Spleen (tissue), 11 donors: Measurements from ENCODE around the gene PPP1R37. TPM values are rescaled to one million over a fixed set of nuclear protein-coding genes. Genes with fewer than 3 reads are reported as not detected.

ENCODE experiments used
- DNase-seq: peaks from one replicate; pipeline ENCODE4 v3.0.0-alpha.2; 2020
- H3K27ac ChIP-seq, 8 donors: fragments of 200-600 bp; sonication (generic) in 7 of 8; 1 replicate in 4 of 8; 2 replicates in 4 of 8; pipeline versions ENCODE4 v1.5.0 to v1.8.0; 2016 to 2021; ENCODE audit warnings: inconsistent platforms in 4 of 8, mild to moderate bottlenecking in 4 of 8, moderate library complexity in 1 of 8
- H3K27me3 ChIP-seq, 7 donors: fragments of 200-600 bp; sonication (generic) in 6 of 7; replicated peaks in 1 of 7; 1 replicate in 4 of 7; 2 replicates in 3 of 7; pipeline versions ENCODE4 v1.5.0 to v1.8.0; 2016 to 2021; ENCODE audit warnings: inconsistent platforms in 3 of 7, mild to moderate bottlenecking in 1 of 7
- H3K36me3 ChIP-seq, 6 donors: fragments of 200-600 bp; sonication (generic) in 5 of 6; 1 replicate in 4 of 6; 2 replicates in 2 of 6; pipeline versions ENCODE4 v1.5.0 to v1.8.0; 2016 to 2021; ENCODE audit warnings: inconsistent platforms in 2 of 6
- H3K4me1 ChIP-seq, 6 donors: fragments of 200-600 bp; sonication (generic) in 5 of 6; 1 replicate in 3 of 6; 2 replicates in 3 of 6; pipeline versions ENCODE4 v1.5.0 to v1.8.0; 2016 to 2021; ENCODE audit warnings: inconsistent platforms in 3 of 6
- H3K4me3 ChIP-seq, 8 donors: fragments of 200-600 bp; sonication (generic) in 7 of 8; 1 replicate in 4 of 8; 2 replicates in 4 of 8; pipeline versions ENCODE4 v1.5.0 to v1.8.0; 2016 to 2021; ENCODE audit warnings: inconsistent platforms in 4 of 8, mild to moderate bottlenecking in 4 of 8, moderate library complexity in 2 of 8
- H3K9me3 ChIP-seq, 8 donors: fragments of 200-600 bp; sonication (generic) in 7 of 8; 1 replicate in 4 of 8; 2 replicates in 4 of 8; pipeline versions ENCODE4 v1.5.0 to v1.8.0; 2016 to 2021; ENCODE audit warnings: inconsistent platforms in 4 of 8
- CTCF ChIP-seq, 11 experiments: fragments of 200-600 bp in 7 of 11; fragments of 450-650 bp in 4 of 11; sonication (generic) in 4 of 11; IDR thresholded peaks in 8 of 11; conservative IDR thresholded peaks in 3 of 11; 1 replicate in 7 of 11; 2 replicates in 4 of 11; pipeline versions ENCODE4 v1.4.0 to v1.8.0; 2016 to 2021; ENCODE audit warnings: antibody characterized with exemption in 11 of 11, inconsistent platforms in 4 of 11, mild to moderate bottlenecking in 1 of 11
- POLR2A ChIP-seq, 3 donors: fragments of 450-650 bp; IDR thresholded peaks; one replicate each; pipeline ENCODE4 v1.5.1; 2017; ENCODE audit warnings: antibody characterized with exemption in 3 of 3, mild to moderate bottlenecking in 1 of 3
- POLR2AphosphoS5 ChIP-seq, 3 donors: sonication (generic); formaldehyde crosslinking; IDR thresholded peaks; one replicate each; pipeline ENCODE4 v1.5.1; 2017; ENCODE audit warnings: antibody characterized with exemption in 3 of 3
- WGBS, 5 donors: extraction: QIAGEN DNeasy Blood & Tissue Kit in 3 of 5; methylation state at CpG; one replicate each; pipeline versions ENCODE4 v1.1.5 to v1.1.7; 2013 to 2018; 5-methylcytosine and 5-hydroxymethylcytosine counted together
- intact Hi-C: fragments of 100-400 bp; cut with DNase I; formaldehyde crosslinking; loops from one replicate; pipeline ENCODE4 v1.15.0; 2023; ENCODE audit warnings: low total_unique reads
- polyA plus RNA-seq, 3 donors: library from polyadenylated mRNA; stranded (reverse); fragments of 200-250 nt; gene quantifications; one replicate each; pipeline ENCODE4 v1.2.1, GENCODE V29; 2013
- total RNA-seq, 7 donors: library from RNA; depleted of rRNA in 3 of 7; stranded (reverse); fragments of >200 nt in 3 of 7; fragmentation: NEBNext Ultra II Directional in 4 of 7; extraction: Animal tissue kit (Norgen Biotek cat#: 25700) in 4 of 7; gene quantifications; one replicate each; pipeline versions ENCODE4 v1.1.0 to v1.2.1, GENCODE V29; 2016 to 2021
- donor health status: healthy with polysubstance abuse.
- donor health status: DM: no; HTN: no; CAD: no; lungs with moderate emphysema.
- donor health status: DM: no; HTN: no; CAD: no.
- donor health status: Bipolar disorder and iron deficiency.
- donor health status: healthy.
- donor health status: DM: no; HTN: no; CAD: no.
- donor health status: DM: yes; HTN: yes; CAD: no.

PPP1R37 gene
- total and polyA plus RNA-seq, 10 donors, result 14.3 to 36.7 (median 20.0) TPM

- H3K27me3 ChIP-seq, result peaks cover 0 to 76% (median 17%) of the 10 kb centered on the region in 7 donors
- no peaks in the 10 kb centered on the region for H3K9me3 ChIP-seq
- intact Hi-C loops, result no loop called here
- no peak overlapping the region for H3K27ac ChIP-seq
- 75 to 89% (median 82%) methylated on average over 10 to 12 of the region's 12 CpGs for WGBS, 5 donors
- TF ChIP-seq CTCF (IDR thresholded peaks at IDR 0.05 in 8 of 11, conservative IDR thresholded peaks at IDR 0.05 in 3 of 11) (no peak), POLR2A (IDR thresholded peaks at IDR 0.05) (no peak), POLR2AphosphoS5 (IDR thresholded peaks at IDR 0.05) (peak in 1 of 3 donors; percentile 43)
- DNase-seq, result no peak
- peaks cover 4 to 13% (median 9%) of the 10 kb centered on the region in 6 donors for H3K4me1 ChIP-seq
- no peak overlapping the region for H3K4me3 ChIP-seq
- no peaks in the 10 kb centered on the region for H3K36me3 ChIP-seq
These were observed 66.4 kb downstream of the PPP1R37 start for GRCh38 chr19:45159210-45159970.

GRCh38 chr19:45159971-45160324 is 67.0 kb downstream of the PPP1R37 start:
- Histone ChIP-seq H3K4me3 (no peak overlapping the region), H3K27ac (no peak overlapping the region), H3K27me3 (peaks cover 0 to 71% (median 17%) of the 10 kb centered on the region in 7 donors), H3K4me1 (peaks cover 9 to 16% (median 12%) of the 10 kb centered on the region in 6 donors), H3K36me3 (no peaks in the 10 kb centered on the region), H3K9me3 (no peaks in the 10 kb centered on the region)
- no peak for DNase-seq
- intact Hi-C loops, result no loop called here
- 76 to 89% (median 81%) methylated on average over 9 to 10 of the region's 10 CpGs for WGBS, 5 donors
- TF ChIP-seq CTCF (IDR thresholded peaks at IDR 0.05 in 8 of 11, conservative IDR thresholded peaks at IDR 0.05 in 3 of 11) (no peak), POLR2AphosphoS5 (IDR thresholded peaks at IDR 0.05) (peak in 1 of 3 donors; percentile 5)

- Histone ChIP-seq H3K27me3 (peaks cover 0 to 59% (median 17%) of the 10 kb centered on the region in 7 donors), H3K4me3 (no peak within 1 kb of the TSS), H3K9me3 (no peaks in the 10 kb centered on the region), H3K4me1 (peaks cover 11 to 28% (median 19%) of the 10 kb centered on the region in 6 donors), H3K36me3 (no peaks in the 10 kb centered on the region), H3K27ac (no peak within 1 kb of the TSS)
- TF ChIP-seq POLR2AphosphoS5 (IDR thresholded peaks at IDR 0.05), result peak in 1 of 3 donors; percentile 30
- no peak for TF ChIP-seq CTCF (IDR thresholded peaks at IDR 0.05 in 8 of 11, conservative IDR thresholded peaks at IDR 0.05 in 3 of 11)
- TF ChIP-seq POLR2A (IDR thresholded peaks at IDR 0.05), result no peak
- WGBS, 5 donors, result 60 to 80% (median 67%) methylated on average over 5 to 29 of the region's 29 CpGs
- DNase-seq, result no peak
- intact Hi-C loops, result no loop called here
These were observed 68.1 kb downstream of the PPP1R37 start, which contains the start of gene NKPD1 for GRCh38 chr19:45160870-45161737. Gene NKPD1, minus strand, starts transcription at chr19:45160982. Its CDS starts 832 bp downstream, at chr19:45160150.
